IMR-90 (cell line): ENCODE results near the gene MYO3B. TPM values are rescaled to one million over a fixed set of nuclear protein-coding genes. Genes with fewer than 3 reads are reported as not detected.

Experiments used
- ATAC-seq: fragments of 200-7000 bp; cut with Tn5 transposase; 2 replicates; pipeline ENCODE4 v1.9.1; 2020; ENCODE audit warnings: low read depth, mild to moderate bottlenecking, moderate library complexity
- BruUV-seq: library from RNA; stranded (reverse); fragments of 400-500 nt; replicated peaks from 2 replicates; lab custom pipeline; 2021; lab: Mats Ljungman, UMichigan
- CTCF ChIA-PET: fragments of 300-600 bp; formaldehyde crosslinking; extraction: SDS; loops from one replicate; lab custom pipeline; 2021; ENCODE audit warnings: antibody characterized with exemption; lab: Yijun Ruan, JAX
- POLR2A ChIA-PET: fragments of 300-600 bp; sonication (Branson Sonifier 250); formaldehyde crosslinking; loops from one replicate; lab custom pipeline; 2022; ENCODE audit warnings: antibody characterized with exemption; ENCODE audit not compliant: unreplicated experiment; lab: Charles Lee
- DNase-seq: peaks from one replicate; pipeline ENCODE4 v3.0.0; 2013
- H2AFZ ChIP-seq: replicated peaks from 2 replicates; pipeline ENCODE3; 2013; ENCODE audit warnings: low read length, mild to moderate bottlenecking; ENCODE audit not compliant: poor library complexity
- H2AK5ac ChIP-seq: 2 replicates; pipeline ENCODE4 v1.6.1; 2013; ENCODE audit warnings: low read depth, low read length, inconsistent platforms
- H2AK9ac ChIP-seq: replicated peaks from 2 replicates; pipeline ENCODE3; 2013; ENCODE audit warnings: mild to moderate bottlenecking, low read depth, low read length, moderate library complexity; ENCODE audit not compliant: poor library complexity
- H2BK120ac ChIP-seq: 2 replicates; pipeline ENCODE4 v1.6.1; 2013; ENCODE audit warnings: low read depth, low read length, inconsistent platforms
- H2BK15ac ChIP-seq: 3 replicates; pipeline ENCODE4 v1.6.1; 2013; ENCODE audit warnings: low read depth, low read length, inconsistent platforms
- H2BK20ac ChIP-seq: 2 replicates; pipeline ENCODE4 v1.6.1; 2013; ENCODE audit warnings: low read depth, mild to moderate bottlenecking, inconsistent platforms, low read length, moderate library complexity
- H2BK5ac ChIP-seq: 2 replicates; pipeline ENCODE4 v1.6.1; 2013; ENCODE audit warnings: mild to moderate bottlenecking, low read depth, low read length, inconsistent platforms; ENCODE audit not compliant: poor library complexity, severe bottlenecking
- H3K14ac ChIP-seq: replicated peaks from 2 replicates; pipeline ENCODE4 v1.6.1; 2013; ENCODE audit warnings: low read depth, low read length, inconsistent platforms
- H3K18ac ChIP-seq: 2 replicates; pipeline ENCODE4 v1.6.1; 2013; ENCODE audit warnings: low read depth, low read length, control low read depth
- H3K23ac ChIP-seq: 2 replicates; pipeline ENCODE4 v1.6.1; 2013; ENCODE audit warnings: low read depth, low read length, inconsistent platforms
- H3K27ac ChIP-seq: 2 replicates; pipeline ENCODE4 v1.5.1; 2013; ENCODE audit warnings: mild to moderate bottlenecking, control low read depth, low read length; ENCODE audit not compliant: insufficient read depth
- H3K27me3 ChIP-seq: 2 replicates; pipeline ENCODE4 v1.6.1; 2013; ENCODE audit warnings: low read length; ENCODE audit not compliant: control insufficient read depth, insufficient read depth
- H3K36me3 ChIP-seq: 2 replicates; pipeline ENCODE4 v1.6.1; 2013; ENCODE audit warnings: low read length, mixed read lengths; ENCODE audit not compliant: control insufficient read depth, insufficient read depth
- H3K4ac ChIP-seq: 2 replicates; pipeline ENCODE4 v1.6.1; 2013; ENCODE audit warnings: low read depth, low read length, inconsistent platforms
- H3K4me1 ChIP-seq: 2 replicates; pipeline ENCODE4 v1.6.1; 2013; ENCODE audit warnings: low read length, mixed read lengths; ENCODE audit not compliant: control insufficient read depth, insufficient read depth
- H3K4me2 ChIP-seq: 2 replicates; pipeline ENCODE4 v1.6.1; 2013; ENCODE audit warnings: low read depth, mild to moderate bottlenecking, control low read depth, low read length, moderate library complexity
- H3K4me3 ChIP-seq: 2 replicates; pipeline ENCODE4 v1.5.1; 2013; ENCODE audit warnings: low read depth, mild to moderate bottlenecking, control low read depth, low read length, moderate library complexity; ENCODE audit not compliant: insufficient read depth
- H3K56ac ChIP-seq: 2 replicates; pipeline ENCODE4 v1.6.1; 2013; ENCODE audit warnings: low read length, inconsistent platforms; ENCODE audit not compliant: insufficient read depth; ENCODE audit errors: extremely low read depth
- H3K79me1 ChIP-seq, 2 experiments: 2 replicates each; pipeline ENCODE4 v1.6.1; 2013; ENCODE audit warnings: low read length in 2 of 2, inconsistent platforms in 1 of 2, low read depth in 1 of 2
- H3K9ac ChIP-seq: 2 replicates; pipeline ENCODE4 v1.6.1; 2013; ENCODE audit warnings: low read depth, low read length, control low read depth
- H3K9me1 ChIP-seq: 2 replicates; pipeline ENCODE4 v1.6.1; 2013; ENCODE audit warnings: low read length, inconsistent platforms; ENCODE audit not compliant: insufficient read depth
- H3K9me3 ChIP-seq: 2 replicates; pipeline ENCODE4 v1.6.1; 2013; ENCODE audit warnings: low read length; ENCODE audit not compliant: control insufficient read depth, insufficient read depth
- H4K20me1 ChIP-seq: 2 replicates; pipeline ENCODE4 v1.6.1; 2013; ENCODE audit warnings: low read length, inconsistent platforms; ENCODE audit not compliant: insufficient read depth
- H4K5ac ChIP-seq: 2 replicates; pipeline ENCODE4 v1.6.1; 2013; ENCODE audit warnings: mild to moderate bottlenecking, low read depth, low read length, control low read depth
- H4K8ac ChIP-seq, 2 experiments: 2 replicates each; pipeline ENCODE4 v1.6.1; 2013; ENCODE audit warnings: low read depth in 2 of 2, low read length in 2 of 2, control low read depth in 1 of 2, inconsistent platforms in 1 of 2
- H4K91ac ChIP-seq: 2 replicates; pipeline ENCODE4 v1.6.1; 2013; ENCODE audit warnings: low read depth, low read length, inconsistent platforms; ENCODE audit not compliant: insufficient read depth
- BHLHE40 ChIP-seq: fragments of 150-350 bp; IDR thresholded peaks from 2 replicates; pipeline ENCODE4 v1.6.1; 2016; ENCODE audit warnings: mild to moderate bottlenecking, low read depth, low read length
- CEBPB ChIP-seq: IDR thresholded peaks from 2 replicates; pipeline ENCODE4 v1.6.1; 2012; ENCODE audit warnings: low read depth, low read length, improper control_type of control experiment
- CHD1 ChIP-seq: IDR thresholded peaks from 2 replicates; pipeline ENCODE4 v1.6.1; 2012; ENCODE audit warnings: low read depth, low read length, improper control_type of control experiment
- FOS ChIP-seq: fragments of 150-350 bp; IDR thresholded peaks from 2 replicates; pipeline ENCODE4 v1.6.1; 2016; ENCODE audit warnings: low read depth, low read length
- MAFK ChIP-seq: IDR thresholded peaks from 2 replicates; pipeline ENCODE4 v1.6.1; 2012; ENCODE audit warnings: low read depth, low read length, improper control_type of control experiment
- MAZ ChIP-seq: IDR thresholded peaks from 2 replicates; pipeline ENCODE4 v1.6.1; 2012; ENCODE audit warnings: low read depth, mild to moderate bottlenecking, low read length, improper control_type of control experiment, moderate library complexity, borderline replicate concordance
- MXI1 ChIP-seq: IDR thresholded peaks from 2 replicates; pipeline ENCODE4 v1.6.1; 2012; ENCODE audit warnings: low read depth, mild to moderate bottlenecking, low read length, moderate library complexity, borderline replicate concordance
- NFE2L2 ChIP-seq: fragments of 150-350 bp; IDR thresholded peaks from 2 replicates; pipeline ENCODE4 v1.6.1; 2016; ENCODE audit warnings: low read depth, mild to moderate bottlenecking, low read length
- POLR2A ChIP-seq: IDR thresholded peaks from 2 replicates; pipeline ENCODE4 v1.6.1; 2012; ENCODE audit warnings: mild to moderate bottlenecking, low read depth, low read length
- RAD21 ChIP-seq: IDR thresholded peaks from 2 replicates; pipeline ENCODE4 v1.6.1; 2012; ENCODE audit warnings: low read length, improper control_type of control experiment
- RCOR1 ChIP-seq: IDR thresholded peaks from 2 replicates; pipeline ENCODE4 v1.6.1; 2012; ENCODE audit warnings: mild to moderate bottlenecking, low read length, improper control_type of control experiment; ENCODE audit not compliant: insufficient replicate concordance
- RFX5 ChIP-seq: IDR thresholded peaks from 2 replicates; pipeline ENCODE4 v1.8.0; 2012; ENCODE audit warnings: low read depth, mild to moderate bottlenecking, low read length, moderate library complexity
- SMC3 ChIP-seq: fragments of 150-350 bp; IDR thresholded peaks from 2 replicates; pipeline ENCODE4 v1.6.1; 2016; ENCODE audit warnings: low read depth, mild to moderate bottlenecking, antibody characterized with exemption, low read length, moderate library complexity
- WGBS, 2 experiments: methylation state at CpG; one replicate each; pipeline versions ENCODE4 v1.1.5 to v1.1.7; 2013; ENCODE audit warnings: missing lambda C conversion rate in 2 of 2; ENCODE audit not compliant: insufficient read length in 1 of 2; ENCODE audit errors: extremely low coverage in 2 of 2; 5-methylcytosine and 5-hydroxymethylcytosine counted together
- dilution Hi-C: fragments of 300-500 bp; cut with HindIII; formaldehyde crosslinking; loops from one replicate; pipeline ENCODE4 v1.14.3; 2018; ENCODE audit warnings: low sequenced_read_pairs; ENCODE audit not compliant: unreplicated experiment
- in situ Hi-C: fragments of 300-500 bp; cut with MboI; formaldehyde crosslinking; loops from 3 replicates; pipeline ENCODE4 v1.14.3; 2019; ENCODE audit warnings: low sequenced_read_pairs, inconsistent platforms, mixed read lengths
- intact Hi-C: fragments of 100-400 bp; cut with micrococcal nuclease; formaldehyde crosslinking; loops from 2 replicates; pipeline ENCODE4 v1.10.0; 2022
- polyA plus RNA-seq, 3 experiments: library from polyadenylated mRNA; depleted of rRNA; stranded (reverse); fragments of >200 nt; gene quantifications; 2 replicates each; pipeline ENCODE4 v1.2.3, GENCODE V29; 2012; ENCODE audit warnings: low replicate concordance in 1 of 3
- total RNA-seq: library from RNA; depleted of rRNA; stranded (reverse); fragments of >200 nt; gene quantifications from 2 replicates; pipeline ENCODE4 v1.2.3, GENCODE V29; 2012
- TF ChIP-seq, protein P1 (sequence below): fragments of 150-350 bp; IDR thresholded peaks from 2 replicates; pipeline ENCODE4 v1.6.1; 2017; ENCODE audit warnings: mild to moderate bottlenecking, antibody characterized with exemption, low read length, low read depth
- TF ChIP-seq, protein P2 (sequence below): fragments of 150-350 bp; IDR thresholded peaks from 2 replicates; pipeline ENCODE4 v1.6.1; 2016; ENCODE audit warnings: low read depth, mild to moderate bottlenecking, low read length, moderate library complexity, borderline replicate concordance
- TF ChIP-seq, protein P3 (sequence below): conservative IDR thresholded peaks from 2 replicates; pipeline ENCODE4 v1.5.1; 2012; ENCODE audit warnings: mild to moderate bottlenecking, low read depth, low read length, improper control_type of control experiment

The MYO3B gene
- total and polyA plus RNA-seq, 2 of the 4 experiments (the other 2 are of a cell fraction): 0.02 TPM; not detected in 1

DNA sequence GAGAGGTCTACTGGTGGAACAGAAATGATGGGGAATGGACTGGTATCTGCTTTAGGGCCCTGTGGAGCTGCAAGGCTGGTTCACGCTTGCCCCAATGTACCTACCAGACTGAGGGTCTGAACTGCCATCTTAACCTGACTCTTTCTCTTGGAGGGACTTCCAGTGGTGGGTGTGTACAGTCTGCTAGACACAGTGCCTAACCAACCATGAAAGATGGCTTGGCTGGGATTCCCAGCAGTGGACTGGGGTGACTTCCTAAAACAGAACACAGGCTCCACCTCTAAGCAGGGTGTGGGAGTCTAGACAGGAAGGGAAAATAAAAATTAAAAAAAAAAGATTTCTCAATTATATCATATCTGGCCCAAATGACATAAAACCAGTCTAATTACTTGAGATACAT lies 25.5 kb upstream of the MYO3B start:
- no peak overlapping the region for H2BK15ac ChIP-seq
- no peaks in the 10 kb centered on the region; the same call in 1 of the 2 replicates for H3K9me3 ChIP-seq
- H4K5ac ChIP-seq: no peak overlapping the region
- WGBS, 2 experiments: no CpG with 5 or more reads among the region's 1 CpG
- POLR2A ChIA-PET: no interaction called here
- intact Hi-C loops (no loop called here), dilution Hi-C loops (no loop called here), in situ Hi-C loops (no loop called here)
- CTCF ChIA-PET: interaction anchor here (0.9 kb wide), 1 partner anchor 9 kb away, joined by 3 read pairs; no protein-coding TSS in a partner anchor
- no peak for DNase-seq
- no peak overlapping the region for H3K56ac ChIP-seq
- H2AK9ac ChIP-seq: no peak overlapping the region
- no peak for ATAC-seq
- TF ChIP-seq RCOR1 (no peak), CEBPB (no peak), POLR2A (no peak), NFE2L2 (no peak), MXI1 (no peak), RFX5 (no peak), RAD21 (no peak), MAFK (no peak), FOS (no peak), BHLHE40 (no peak), SMC3 (no peak), MAZ (no peak), CHD1 (no peak)
- TF ChIP-seq, protein P1, sequence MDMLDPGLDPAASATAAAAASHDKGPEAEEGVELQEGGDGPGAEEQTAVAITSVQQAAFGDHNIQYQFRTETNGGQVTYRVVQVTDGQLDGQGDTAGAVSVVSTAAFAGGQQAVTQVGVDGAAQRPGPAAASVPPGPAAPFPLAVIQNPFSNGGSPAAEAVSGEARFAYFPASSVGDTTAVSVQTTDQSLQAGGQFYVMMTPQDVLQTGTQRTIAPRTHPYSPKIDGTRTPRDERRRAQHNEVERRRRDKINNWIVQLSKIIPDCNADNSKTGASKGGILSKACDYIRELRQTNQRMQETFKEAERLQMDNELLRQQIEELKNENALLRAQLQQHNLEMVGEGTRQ: no peak
- TF ChIP-seq, protein P2, sequence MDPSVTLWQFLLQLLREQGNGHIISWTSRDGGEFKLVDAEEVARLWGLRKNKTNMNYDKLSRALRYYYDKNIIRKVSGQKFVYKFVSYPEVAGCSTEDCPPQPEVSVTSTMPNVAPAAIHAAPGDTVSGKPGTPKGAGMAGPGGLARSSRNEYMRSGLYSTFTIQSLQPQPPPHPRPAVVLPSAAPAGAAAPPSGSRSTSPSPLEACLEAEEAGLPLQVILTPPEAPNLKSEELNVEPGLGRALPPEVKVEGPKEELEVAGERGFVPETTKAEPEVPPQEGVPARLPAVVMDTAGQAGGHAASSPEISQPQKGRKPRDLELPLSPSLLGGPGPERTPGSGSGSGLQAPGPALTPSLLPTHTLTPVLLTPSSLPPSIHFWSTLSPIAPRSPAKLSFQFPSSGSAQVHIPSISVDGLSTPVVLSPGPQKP: no peak
- TF ChIP-seq, protein P3, sequence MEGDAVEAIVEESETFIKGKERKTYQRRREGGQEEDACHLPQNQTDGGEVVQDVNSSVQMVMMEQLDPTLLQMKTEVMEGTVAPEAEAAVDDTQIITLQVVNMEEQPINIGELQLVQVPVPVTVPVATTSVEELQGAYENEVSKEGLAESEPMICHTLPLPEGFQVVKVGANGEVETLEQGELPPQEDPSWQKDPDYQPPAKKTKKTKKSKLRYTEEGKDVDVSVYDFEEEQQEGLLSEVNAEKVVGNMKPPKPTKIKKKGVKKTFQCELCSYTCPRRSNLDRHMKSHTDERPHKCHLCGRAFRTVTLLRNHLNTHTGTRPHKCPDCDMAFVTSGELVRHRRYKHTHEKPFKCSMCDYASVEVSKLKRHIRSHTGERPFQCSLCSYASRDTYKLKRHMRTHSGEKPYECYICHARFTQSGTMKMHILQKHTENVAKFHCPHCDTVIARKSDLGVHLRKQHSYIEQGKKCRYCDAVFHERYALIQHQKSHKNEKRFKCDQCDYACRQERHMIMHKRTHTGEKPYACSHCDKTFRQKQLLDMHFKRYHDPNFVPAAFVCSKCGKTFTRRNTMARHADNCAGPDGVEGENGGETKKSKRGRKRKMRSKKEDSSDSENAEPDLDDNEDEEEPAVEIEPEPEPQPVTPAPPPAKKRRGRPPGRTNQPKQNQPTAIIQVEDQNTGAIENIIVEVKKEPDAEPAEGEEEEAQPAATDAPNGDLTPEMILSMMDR: no peak
- H3K23ac ChIP-seq: no peak overlapping the region
- H2BK120ac ChIP-seq: no peak overlapping the region
- no peak overlapping the region for H2AFZ ChIP-seq
- H3K4me3 ChIP-seq: no peak overlapping the region
- no peaks in the 10 kb centered on the region for H3K36me3 ChIP-seq
- peaks cover 7% of the 10 kb centered on the region; the same call in 1 of the 2 replicates for H3K4me1 ChIP-seq
- no peaks in the 10 kb centered on the region for H3K27me3 ChIP-seq
- no peak overlapping the region; the same call in 1 of the 2 replicates for H3K4ac ChIP-seq
- 0 out of 2 replicates have a peak, but pooled peaks cover 2% of the 10 kb centered on the region for H3K9me1 ChIP-seq
- H4K20me1 ChIP-seq: no peaks in the 10 kb centered on the region
- H3K4me2 ChIP-seq: no peak overlapping the region
- no peaks in the 10 kb centered on the region for H3K79me1 ChIP-seq
- no TSS peak for BruUV-seq
- H3K9ac ChIP-seq: no peak overlapping the region
- no peak overlapping the region for H4K8ac ChIP-seq
- no peak overlapping the region for H3K14ac ChIP-seq
- H2BK5ac ChIP-seq: no peak overlapping the region
- H3K27ac ChIP-seq: no peak overlapping the region
- no peak overlapping the region for H4K91ac ChIP-seq
- no peak overlapping the region for H2AK5ac ChIP-seq
- no peak overlapping the region for H3K18ac ChIP-seq
- no peak overlapping the region for H2BK20ac ChIP-seq
